NCI-H748 (cell line): ENCODE measurements around the gene IL17RD.
"Not testable (repeated sequence)": the region's sequence is repeated elsewhere in the genome, so short reads cannot be mapped to it uniquely, and the experiment has no call there.

ENCODE experiments used
- DNase-seq: peaks from one replicate; lab custom pipeline; 2025; ENCODE audit not compliant: unreplicated experiment; lab: John Stamatoyannopoulos, UW

Gene IL17RD

GRCh38 chr3:57094575-57094974 lies 70.6 kb downstream of the IL17RD start:
- no peak for DNase-seq

DNA sequence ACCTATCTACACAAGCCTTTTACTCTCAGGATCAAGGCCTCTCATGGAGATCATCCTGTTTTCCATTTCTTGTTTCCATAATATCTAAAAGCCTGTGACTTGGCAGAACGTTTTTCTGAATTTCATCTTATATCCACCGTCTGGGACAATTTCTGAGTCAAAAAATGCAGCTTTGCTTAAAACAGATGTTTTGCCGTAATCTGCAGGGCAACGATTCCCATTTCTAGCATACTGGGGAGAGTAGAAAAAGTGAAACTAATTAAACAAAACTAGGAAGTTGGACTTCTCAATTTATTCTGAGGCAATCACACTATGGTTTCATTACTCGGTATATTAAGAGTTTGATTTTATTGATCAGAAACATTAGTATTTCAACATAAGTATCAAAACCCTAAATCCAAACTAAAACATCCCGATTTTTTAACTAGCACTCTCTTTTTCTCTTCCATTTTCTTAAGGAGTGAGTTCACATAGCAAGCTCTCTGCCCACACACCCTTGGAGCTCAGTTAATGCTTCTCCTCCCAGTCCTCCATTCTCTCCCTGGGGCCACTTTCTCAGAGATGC lies 71.1 kb downstream of the IL17RD start:
- no peak for DNase-seq

- DNase-seq, result no peak
Measured at GRCh38 chr3:57093489-57093888, 71.7 kb downstream of the IL17RD start.

GRCh38 chr3:57091521-57092273 lies 73.5 kb downstream of the IL17RD start:
- no peak for DNase-seq

- DNase-seq, result no peak
Measured at GRCh38 chr3:57089043-57089442, 76.1 kb downstream of the IL17RD start.

GRCh38 chr3:57088503-57088902 lies 76.7 kb downstream of the IL17RD start:
- no peak for DNase-seq

- no peak for DNase-seq
Measured at GRCh38 chr3:57087361-57088092, 77.6 kb downstream of the IL17RD start.

DNA sequence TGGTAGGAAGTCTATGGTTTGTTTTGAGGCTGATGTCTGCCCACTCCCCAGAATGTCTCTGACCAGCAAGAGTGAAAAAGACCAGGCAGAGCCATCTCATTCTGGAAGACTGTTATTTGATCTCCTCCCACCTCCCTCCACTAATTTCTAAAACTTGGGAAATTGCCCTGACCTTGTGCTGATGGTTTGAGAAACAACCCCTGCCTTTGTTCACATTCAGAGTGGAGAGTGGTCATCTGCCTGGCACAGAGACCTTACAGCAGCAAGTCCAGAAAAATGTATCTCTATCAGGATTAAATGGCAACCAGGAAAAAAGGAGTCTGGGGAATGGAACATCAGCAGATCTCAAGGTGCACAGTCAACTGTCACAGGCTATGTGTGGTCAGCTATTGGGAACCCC lies 79.0 kb downstream of the IL17RD start:
- no peak for DNase-seq

DNA sequence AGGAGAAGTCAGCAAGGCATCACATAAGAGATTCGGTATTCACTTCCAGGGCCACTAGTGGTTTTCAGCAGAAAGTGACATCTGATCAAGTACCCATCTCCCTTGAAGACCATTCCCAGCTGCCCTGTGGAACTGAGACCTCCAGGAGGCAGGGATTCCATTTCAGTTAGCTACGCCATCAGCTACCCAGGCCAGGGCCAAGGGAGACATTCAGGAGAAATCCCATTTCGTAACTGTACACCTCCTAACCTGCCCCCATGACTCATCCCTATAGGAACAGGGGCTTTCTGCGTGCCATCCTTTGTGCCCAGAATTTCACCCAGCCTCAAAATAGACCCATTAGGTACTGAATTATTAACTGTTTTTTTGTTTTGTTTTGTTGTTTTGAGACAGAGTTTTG lies 79.9 kb downstream of the IL17RD start:
- no peak for DNase-seq

DNA sequence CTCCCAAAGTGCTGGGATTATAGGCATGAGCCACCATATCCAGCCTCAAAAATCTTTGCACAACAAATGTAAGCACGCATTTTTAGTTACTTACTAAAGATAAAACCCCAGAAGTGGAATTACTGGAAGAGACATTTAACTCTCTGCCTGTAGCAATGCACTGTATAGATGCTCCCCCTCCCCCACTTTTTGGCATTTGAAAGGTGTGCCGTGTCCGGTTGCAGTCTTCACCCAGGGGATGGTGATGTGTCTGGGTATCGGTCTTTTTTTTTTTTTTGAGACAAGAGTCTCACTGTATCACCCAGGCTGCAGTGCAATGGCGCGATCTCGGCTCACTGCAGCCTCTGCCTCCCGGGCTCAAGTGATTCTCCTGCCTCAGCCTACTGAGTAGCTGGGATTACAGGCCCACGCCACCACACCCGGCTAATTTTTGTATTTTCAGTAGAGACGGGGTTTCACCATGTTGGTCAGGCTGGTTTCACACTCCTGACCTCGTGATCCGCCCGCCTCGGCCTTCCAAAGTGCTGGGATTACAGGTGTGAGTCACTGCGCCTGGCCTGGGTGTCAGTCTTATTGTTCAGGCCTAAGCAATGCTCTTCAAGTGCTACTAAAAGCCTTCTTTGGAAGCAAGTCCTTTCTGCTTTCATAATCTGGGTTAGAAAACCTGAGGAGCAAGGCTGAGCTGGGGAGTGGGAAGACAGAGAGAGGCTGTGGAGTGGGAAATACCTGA lies 81.7 kb downstream of the IL17RD start:
- DNase-seq, result not testable (repeated sequence)

DNA sequence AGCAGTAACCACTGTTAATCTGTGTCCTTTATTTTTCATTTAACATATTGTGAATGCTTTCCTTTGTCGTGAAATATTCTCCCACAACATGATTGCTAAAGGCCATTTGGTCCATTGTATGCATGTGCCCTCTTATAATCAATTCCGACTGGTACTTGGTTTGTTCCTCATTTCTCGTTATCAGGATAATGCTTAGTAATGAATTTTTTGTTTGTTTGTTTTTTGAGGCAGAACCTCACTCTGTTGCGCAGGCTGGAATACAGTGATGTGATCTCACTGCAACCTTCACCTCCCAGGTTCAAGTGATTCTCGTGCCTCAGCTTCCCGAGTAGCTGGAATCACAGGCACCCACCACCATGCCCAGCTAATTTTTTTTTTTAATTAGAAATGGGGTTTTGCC lies 82.7 kb downstream of the IL17RD start:
- DNase-seq, result no peak

DNA sequence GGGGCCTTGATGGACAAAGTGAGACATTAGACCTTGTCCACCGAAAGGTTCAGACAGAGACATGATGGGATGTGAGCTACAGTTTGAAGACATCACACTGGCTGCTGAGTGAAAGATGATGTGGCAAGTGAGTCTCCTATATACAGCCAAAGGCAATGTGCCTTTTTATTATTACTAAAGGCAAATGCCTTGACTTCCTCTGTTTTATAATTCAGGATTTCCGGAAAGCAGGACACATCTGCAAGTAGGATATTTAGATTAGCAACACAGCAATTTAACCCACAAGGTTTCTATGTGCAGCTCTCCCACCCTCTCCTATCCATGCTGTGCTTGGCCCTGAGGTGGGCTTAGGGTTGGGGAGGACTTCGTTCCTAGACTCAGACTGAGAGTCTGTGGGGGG lies 84.0 kb downstream of the IL17RD start:
- no peak for DNase-seq

DNA sequence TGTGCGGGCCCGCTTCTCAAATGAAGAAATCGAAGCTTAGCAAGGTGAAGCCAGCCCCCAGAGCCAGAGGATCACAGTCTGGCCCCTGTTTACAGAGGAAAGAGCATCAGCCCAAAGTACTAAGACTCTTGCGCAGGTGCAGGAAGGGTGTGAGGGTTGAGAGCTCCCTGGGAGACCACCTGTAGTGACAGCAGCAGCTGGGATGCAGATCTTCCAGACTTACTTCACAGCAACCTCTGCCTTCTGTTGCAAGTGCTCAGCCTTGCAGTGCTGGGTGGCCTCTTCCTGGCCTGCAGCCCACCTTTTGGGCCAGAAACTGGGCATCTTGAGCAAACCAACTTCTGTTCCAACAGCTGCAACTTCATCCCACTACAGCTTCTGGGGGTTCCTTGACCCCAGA lies 85.0 kb downstream of the IL17RD start:
- DNase-seq, result no peak

DNA sequence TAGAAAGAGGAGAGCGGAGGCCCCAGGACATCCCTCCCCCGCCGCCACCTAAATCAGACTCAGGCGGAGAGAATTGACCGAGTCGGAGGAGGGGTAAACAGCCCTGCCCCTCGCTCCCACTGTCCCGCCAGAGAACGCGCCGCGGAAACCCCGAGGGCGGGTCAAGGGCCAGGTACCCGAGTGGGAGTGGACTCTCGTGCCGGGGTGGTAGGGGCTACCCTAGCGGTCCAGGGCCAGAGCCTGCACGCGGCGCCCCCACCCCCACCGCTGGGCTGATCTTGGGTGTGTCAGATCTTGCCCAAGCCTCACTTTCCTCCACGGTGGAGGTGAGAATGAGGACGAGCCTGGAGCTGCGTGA lies 85.7 kb downstream of the IL17RD start:
- DNase-seq, result no peak

DNA sequence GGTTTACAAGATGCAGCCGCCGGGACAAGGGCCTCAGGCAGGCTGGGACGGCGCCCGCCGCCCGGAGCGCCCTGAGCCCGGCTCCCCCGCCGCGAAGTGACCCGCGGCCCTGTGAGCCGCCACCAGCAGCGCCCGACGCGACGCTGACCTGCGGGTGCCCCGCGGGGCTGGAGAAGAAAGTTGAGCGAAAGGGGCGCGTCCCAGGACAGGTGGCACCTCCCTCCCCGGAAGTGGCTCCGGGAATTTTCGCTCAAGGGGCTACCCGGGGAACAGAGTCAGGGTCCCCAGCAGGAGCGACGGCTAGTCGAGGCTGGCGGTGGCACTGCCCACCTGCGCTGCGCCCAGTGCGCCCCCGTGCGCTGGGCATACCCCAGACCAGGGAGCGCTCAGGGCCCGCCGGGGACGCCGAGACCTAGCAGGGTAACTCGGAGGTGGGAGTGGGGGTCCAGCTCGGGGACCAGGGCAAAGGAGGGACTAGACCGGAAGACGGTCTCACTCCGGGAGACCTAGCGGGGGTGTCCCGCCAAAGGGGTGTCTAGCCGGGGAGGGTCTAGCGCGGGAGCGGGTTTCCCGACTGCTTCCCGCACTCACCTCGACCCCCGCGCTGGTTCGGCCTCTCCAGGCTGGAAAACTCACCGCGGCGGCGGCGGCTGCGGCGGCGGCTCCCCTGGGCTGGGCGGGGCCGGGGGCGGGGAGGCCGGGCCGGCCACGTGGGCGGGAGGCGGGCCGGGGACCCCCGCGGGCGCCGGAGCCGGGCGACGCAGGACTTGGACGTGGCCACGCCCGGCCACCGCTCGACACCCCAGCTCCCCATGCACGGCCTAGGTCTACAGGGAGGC lies 86.3 kb downstream of the IL17RD start:
- peak; percentile 58 for DNase-seq

- DNase-seq, result peak; percentile 55
Measured at GRCh38 chr3:57078344-57078634, 86.9 kb downstream of the IL17RD start.

- no peak for DNase-seq
Measured at GRCh38 chr3:57077630-57078343, 87.4 kb downstream of the IL17RD start.

DNA sequence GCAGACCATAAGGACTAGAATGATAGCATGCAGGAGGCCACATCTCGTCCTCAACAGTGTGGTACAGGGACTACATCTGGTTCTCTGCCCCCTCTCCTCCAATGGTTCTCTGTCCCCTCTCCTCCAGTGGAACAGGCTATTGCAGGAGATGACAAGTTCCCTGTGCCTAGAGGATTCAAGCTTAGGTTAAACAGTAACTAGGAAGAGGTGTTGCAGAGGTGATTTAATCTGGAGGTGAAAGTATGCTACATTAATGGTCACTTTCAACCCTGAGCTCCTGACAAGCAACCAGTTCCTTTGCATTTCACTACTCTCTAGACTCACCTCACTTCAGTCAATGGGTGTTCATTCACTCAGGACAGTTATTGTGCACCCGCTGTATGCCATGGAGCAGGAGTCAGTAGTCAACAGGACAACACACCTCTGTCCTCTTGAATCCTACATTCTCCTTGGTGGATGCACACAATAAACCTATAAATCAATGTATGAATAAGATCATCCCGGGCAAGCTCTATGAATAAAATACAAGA lies 88.7 kb downstream of the IL17RD start:
- no peak for DNase-seq

DNA sequence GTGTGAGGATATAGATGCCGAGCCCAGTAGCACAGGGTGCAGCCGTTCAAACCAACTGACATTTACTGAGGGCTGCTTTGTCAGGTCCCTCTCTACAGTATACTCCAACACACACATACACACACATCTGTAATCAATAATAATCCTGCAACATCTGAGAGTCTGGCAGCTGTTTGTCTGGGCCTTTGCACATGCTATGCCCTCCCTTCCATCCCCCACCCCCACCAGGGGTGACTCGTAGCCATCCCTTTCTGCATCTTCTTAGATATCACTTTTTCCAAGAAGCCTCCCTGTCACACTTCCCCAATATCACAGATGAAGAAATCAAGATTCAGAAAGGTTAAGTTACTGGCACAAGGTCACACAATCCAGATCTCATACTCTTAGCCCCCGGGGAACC lies 91.0 kb downstream of the IL17RD start:
- DNase-seq, result no peak

DNA sequence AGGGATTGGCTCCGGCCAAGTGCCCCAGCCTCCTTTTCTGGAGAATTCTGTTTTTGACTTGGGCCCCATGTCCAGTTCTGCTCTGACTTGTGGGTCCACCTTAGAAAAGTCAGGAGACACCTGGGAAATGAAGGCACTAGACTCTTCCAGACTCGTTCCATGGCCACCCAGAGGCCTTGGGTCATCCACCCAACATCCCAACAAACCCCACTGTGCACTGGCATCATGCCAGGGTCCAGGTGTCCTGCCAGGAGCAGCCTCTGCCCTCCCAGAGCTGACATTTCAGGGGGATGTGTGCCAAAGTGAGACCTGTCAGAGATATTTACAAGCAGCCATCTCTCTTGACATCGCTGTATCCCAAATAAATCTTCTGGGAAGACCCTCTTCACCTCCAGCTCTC lies 91.5 kb downstream of the IL17RD start:
- no peak for DNase-seq
